IMR-90 (cell line): ENCODE measurements around the gene C11orf21. TPM values are rescaled to one million over a fixed set of nuclear protein-coding genes. Genes with fewer than 3 reads are reported as not detected.

ENCODE experiments used
- ATAC-seq: fragments of 200-7000 bp; cut with Tn5 transposase; 2 replicates; pipeline ENCODE4 v1.9.1; 2020; ENCODE audit warnings: low read depth, mild to moderate bottlenecking, moderate library complexity
- BruUV-seq: library from RNA; stranded (reverse); fragments of 400-500 nt; replicated peaks from 2 replicates; lab custom pipeline; 2021; lab: Mats Ljungman, UMichigan
- CTCF ChIA-PET: fragments of 300-600 bp; formaldehyde crosslinking; extraction: SDS; loops from one replicate; lab custom pipeline; 2021; ENCODE audit warnings: antibody characterized with exemption; lab: Yijun Ruan, JAX
- POLR2A ChIA-PET: fragments of 300-600 bp; sonication (Branson Sonifier 250); formaldehyde crosslinking; loops from one replicate; lab custom pipeline; 2022; ENCODE audit warnings: antibody characterized with exemption; ENCODE audit not compliant: unreplicated experiment; lab: Charles Lee
- DNase-seq: peaks from one replicate; pipeline ENCODE4 v3.0.0; 2013
- H2AFZ ChIP-seq: replicated peaks from 2 replicates; pipeline ENCODE3; 2013; ENCODE audit warnings: low read length, mild to moderate bottlenecking; ENCODE audit not compliant: poor library complexity
- H2AK5ac ChIP-seq: 2 replicates; pipeline ENCODE4 v1.6.1; 2013; ENCODE audit warnings: low read depth, low read length, inconsistent platforms
- H2AK9ac ChIP-seq: replicated peaks from 2 replicates; pipeline ENCODE3; 2013; ENCODE audit warnings: mild to moderate bottlenecking, low read depth, low read length, moderate library complexity; ENCODE audit not compliant: poor library complexity
- H2BK120ac ChIP-seq: 2 replicates; pipeline ENCODE4 v1.6.1; 2013; ENCODE audit warnings: low read depth, low read length, inconsistent platforms
- H2BK15ac ChIP-seq: 3 replicates; pipeline ENCODE4 v1.6.1; 2013; ENCODE audit warnings: low read depth, low read length, inconsistent platforms
- H2BK20ac ChIP-seq: 2 replicates; pipeline ENCODE4 v1.6.1; 2013; ENCODE audit warnings: low read depth, mild to moderate bottlenecking, inconsistent platforms, low read length, moderate library complexity
- H2BK5ac ChIP-seq: 2 replicates; pipeline ENCODE4 v1.6.1; 2013; ENCODE audit warnings: mild to moderate bottlenecking, low read depth, low read length, inconsistent platforms; ENCODE audit not compliant: poor library complexity, severe bottlenecking
- H3K14ac ChIP-seq: replicated peaks from 2 replicates; pipeline ENCODE4 v1.6.1; 2013; ENCODE audit warnings: low read depth, low read length, inconsistent platforms
- H3K18ac ChIP-seq: 2 replicates; pipeline ENCODE4 v1.6.1; 2013; ENCODE audit warnings: low read depth, low read length, control low read depth
- H3K23ac ChIP-seq: 2 replicates; pipeline ENCODE4 v1.6.1; 2013; ENCODE audit warnings: low read depth, low read length, inconsistent platforms
- H3K27ac ChIP-seq: 2 replicates; pipeline ENCODE4 v1.5.1; 2013; ENCODE audit warnings: mild to moderate bottlenecking, control low read depth, low read length; ENCODE audit not compliant: insufficient read depth
- H3K27me3 ChIP-seq: 2 replicates; pipeline ENCODE4 v1.6.1; 2013; ENCODE audit warnings: low read length; ENCODE audit not compliant: control insufficient read depth, insufficient read depth
- H3K36me3 ChIP-seq: 2 replicates; pipeline ENCODE4 v1.6.1; 2013; ENCODE audit warnings: low read length, mixed read lengths; ENCODE audit not compliant: control insufficient read depth, insufficient read depth
- H3K4ac ChIP-seq: 2 replicates; pipeline ENCODE4 v1.6.1; 2013; ENCODE audit warnings: low read depth, low read length, inconsistent platforms
- H3K4me1 ChIP-seq: 2 replicates; pipeline ENCODE4 v1.6.1; 2013; ENCODE audit warnings: low read length, mixed read lengths; ENCODE audit not compliant: control insufficient read depth, insufficient read depth
- H3K4me2 ChIP-seq: 2 replicates; pipeline ENCODE4 v1.6.1; 2013; ENCODE audit warnings: low read depth, mild to moderate bottlenecking, control low read depth, low read length, moderate library complexity
- H3K4me3 ChIP-seq: 2 replicates; pipeline ENCODE4 v1.5.1; 2013; ENCODE audit warnings: low read depth, mild to moderate bottlenecking, control low read depth, low read length, moderate library complexity; ENCODE audit not compliant: insufficient read depth
- H3K56ac ChIP-seq: 2 replicates; pipeline ENCODE4 v1.6.1; 2013; ENCODE audit warnings: low read length, inconsistent platforms; ENCODE audit not compliant: insufficient read depth; ENCODE audit errors: extremely low read depth
- H3K79me1 ChIP-seq, 2 experiments: 2 replicates each; pipeline ENCODE4 v1.6.1; 2013; ENCODE audit warnings: low read length in 2 of 2, inconsistent platforms in 1 of 2, low read depth in 1 of 2
- H3K9ac ChIP-seq: 2 replicates; pipeline ENCODE4 v1.6.1; 2013; ENCODE audit warnings: low read depth, low read length, control low read depth
- H3K9me1 ChIP-seq: 2 replicates; pipeline ENCODE4 v1.6.1; 2013; ENCODE audit warnings: low read length, inconsistent platforms; ENCODE audit not compliant: insufficient read depth
- H3K9me3 ChIP-seq: 2 replicates; pipeline ENCODE4 v1.6.1; 2013; ENCODE audit warnings: low read length; ENCODE audit not compliant: control insufficient read depth, insufficient read depth
- H4K20me1 ChIP-seq: 2 replicates; pipeline ENCODE4 v1.6.1; 2013; ENCODE audit warnings: low read length, inconsistent platforms; ENCODE audit not compliant: insufficient read depth
- H4K5ac ChIP-seq: 2 replicates; pipeline ENCODE4 v1.6.1; 2013; ENCODE audit warnings: mild to moderate bottlenecking, low read depth, low read length, control low read depth
- H4K8ac ChIP-seq, 2 experiments: 2 replicates each; pipeline ENCODE4 v1.6.1; 2013; ENCODE audit warnings: low read depth in 2 of 2, low read length in 2 of 2, control low read depth in 1 of 2, inconsistent platforms in 1 of 2
- H4K91ac ChIP-seq: 2 replicates; pipeline ENCODE4 v1.6.1; 2013; ENCODE audit warnings: low read depth, low read length, inconsistent platforms; ENCODE audit not compliant: insufficient read depth
- BHLHE40 ChIP-seq: fragments of 150-350 bp; IDR thresholded peaks from 2 replicates; pipeline ENCODE4 v1.6.1; 2016; ENCODE audit warnings: mild to moderate bottlenecking, low read depth, low read length
- CEBPB ChIP-seq: IDR thresholded peaks from 2 replicates; pipeline ENCODE4 v1.6.1; 2012; ENCODE audit warnings: low read depth, low read length, improper control_type of control experiment
- CHD1 ChIP-seq: IDR thresholded peaks from 2 replicates; pipeline ENCODE4 v1.6.1; 2012; ENCODE audit warnings: low read depth, low read length, improper control_type of control experiment
- MAZ ChIP-seq: IDR thresholded peaks from 2 replicates; pipeline ENCODE4 v1.6.1; 2012; ENCODE audit warnings: low read depth, mild to moderate bottlenecking, low read length, improper control_type of control experiment, moderate library complexity, borderline replicate concordance
- MXI1 ChIP-seq: IDR thresholded peaks from 2 replicates; pipeline ENCODE4 v1.6.1; 2012; ENCODE audit warnings: low read depth, mild to moderate bottlenecking, low read length, moderate library complexity, borderline replicate concordance
- NFE2L2 ChIP-seq: fragments of 150-350 bp; IDR thresholded peaks from 2 replicates; pipeline ENCODE4 v1.6.1; 2016; ENCODE audit warnings: low read depth, mild to moderate bottlenecking, low read length
- POLR2A ChIP-seq: IDR thresholded peaks from 2 replicates; pipeline ENCODE4 v1.6.1; 2012; ENCODE audit warnings: mild to moderate bottlenecking, low read depth, low read length
- RCOR1 ChIP-seq: IDR thresholded peaks from 2 replicates; pipeline ENCODE4 v1.6.1; 2012; ENCODE audit warnings: mild to moderate bottlenecking, low read length, improper control_type of control experiment; ENCODE audit not compliant: insufficient replicate concordance
- SMC3 ChIP-seq: fragments of 150-350 bp; IDR thresholded peaks from 2 replicates; pipeline ENCODE4 v1.6.1; 2016; ENCODE audit warnings: low read depth, mild to moderate bottlenecking, antibody characterized with exemption, low read length, moderate library complexity
- USF2 ChIP-seq: fragments of 150-350 bp; IDR thresholded peaks from 2 replicates; pipeline ENCODE4 v1.6.1; 2017; ENCODE audit warnings: mild to moderate bottlenecking, antibody characterized with exemption, low read length, low read depth
- WGBS, 2 experiments: methylation state at CpG; one replicate each; pipeline versions ENCODE4 v1.1.5 to v1.1.7; 2013; ENCODE audit warnings: missing lambda C conversion rate in 2 of 2; ENCODE audit not compliant: insufficient read length in 1 of 2; ENCODE audit errors: extremely low coverage in 2 of 2; 5-methylcytosine and 5-hydroxymethylcytosine counted together
- dilution Hi-C: fragments of 300-500 bp; cut with HindIII; formaldehyde crosslinking; loops from one replicate; pipeline ENCODE4 v1.14.3; 2018; ENCODE audit warnings: low sequenced_read_pairs; ENCODE audit not compliant: unreplicated experiment
- in situ Hi-C: fragments of 300-500 bp; cut with MboI; formaldehyde crosslinking; loops from 3 replicates; pipeline ENCODE4 v1.14.3; 2019; ENCODE audit warnings: low sequenced_read_pairs, inconsistent platforms, mixed read lengths
- intact Hi-C: fragments of 100-400 bp; cut with micrococcal nuclease; formaldehyde crosslinking; loops from 2 replicates; pipeline ENCODE4 v1.10.0; 2022
- polyA plus RNA-seq, 3 experiments: library from polyadenylated mRNA; depleted of rRNA; stranded (reverse); fragments of >200 nt; gene quantifications; 2 replicates each; pipeline ENCODE4 v1.2.3, GENCODE V29; 2012; ENCODE audit warnings: low replicate concordance in 1 of 3
- total RNA-seq: library from RNA; depleted of rRNA; stranded (reverse); fragments of >200 nt; gene quantifications from 2 replicates; pipeline ENCODE4 v1.2.3, GENCODE V29; 2012
- TF ChIP-seq, protein P1 (sequence below): fragments of 150-350 bp; IDR thresholded peaks from 2 replicates; pipeline ENCODE4 v1.6.1; 2016; ENCODE audit warnings: low read depth, mild to moderate bottlenecking, low read length, moderate library complexity, borderline replicate concordance

The C11orf21 gene
- total and polyA plus RNA-seq, 2 of the 4 experiments (the other 2 are of a cell fraction): not detected

GRCh38 chr11:2265854-2266585 lies 35.7 kb downstream of the C11orf21 start:
- Histone ChIP-seq H2BK15ac (no peak overlapping the region), H2BK120ac (no peak overlapping the region), H3K27ac (no peak overlapping the region), H2BK20ac (no peak overlapping the region), H2AK5ac (no peak overlapping the region), H3K9me1 (no peaks in the 10 kb centered on the region), H4K8ac (no peak overlapping the region), H3K56ac (no peak overlapping the region), H3K4me2 (no peak overlapping the region), H4K20me1 (no peaks in the 10 kb centered on the region), H3K23ac (no peak overlapping the region), H3K4me1 (no peaks in the 10 kb centered on the region), H3K9ac (no peak overlapping the region), H3K4ac (no peak overlapping the region), H3K27me3 (peaks cover 63% of the 10 kb centered on the region), H2AK9ac (no peak overlapping the region), H3K79me1 (no peaks in the 10 kb centered on the region), H2AFZ (no peak overlapping the region), H2BK5ac (no peak overlapping the region), H4K91ac (no peak overlapping the region), H3K4me3 (no peak overlapping the region), H3K9me3 (no peaks in the 10 kb centered on the region), H4K5ac (no peak overlapping the region), H3K18ac (no peak overlapping the region), H3K36me3 (no peaks in the 10 kb centered on the region), H3K14ac (no peak overlapping the region)
- no TSS peak for BruUV-seq
- ATAC-seq (no peak), DNase-seq (no peak)
- WGBS, 2 experiments: 67% methylated on average over 12 of the region's 24 CpGs; no CpG with 5 or more reads in 1 of the 2 experiments
- CTCF ChIA-PET: no interaction called here
- dilution Hi-C loops: no loop called here
- POLR2A ChIA-PET: no interaction called here
- intact Hi-C loops: no loop called here
- in situ Hi-C loops: no loop called here
- TF ChIP-seq MXI1: no peak
- no peak for TF ChIP-seq CHD1
- TF ChIP-seq POLR2A: no peak
- no peak for TF ChIP-seq NFE2L2
- TF ChIP-seq USF2: no peak
- TF ChIP-seq MAZ: no peak
- no peak for TF ChIP-seq RCOR1
- TF ChIP-seq CEBPB: no peak
- no peak for TF ChIP-seq SMC3
- TF ChIP-seq, protein P1, sequence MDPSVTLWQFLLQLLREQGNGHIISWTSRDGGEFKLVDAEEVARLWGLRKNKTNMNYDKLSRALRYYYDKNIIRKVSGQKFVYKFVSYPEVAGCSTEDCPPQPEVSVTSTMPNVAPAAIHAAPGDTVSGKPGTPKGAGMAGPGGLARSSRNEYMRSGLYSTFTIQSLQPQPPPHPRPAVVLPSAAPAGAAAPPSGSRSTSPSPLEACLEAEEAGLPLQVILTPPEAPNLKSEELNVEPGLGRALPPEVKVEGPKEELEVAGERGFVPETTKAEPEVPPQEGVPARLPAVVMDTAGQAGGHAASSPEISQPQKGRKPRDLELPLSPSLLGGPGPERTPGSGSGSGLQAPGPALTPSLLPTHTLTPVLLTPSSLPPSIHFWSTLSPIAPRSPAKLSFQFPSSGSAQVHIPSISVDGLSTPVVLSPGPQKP: no peak
- no peak for TF ChIP-seq BHLHE40
